Measurements from ENCODE around the gene BEST1. TPM values are rescaled to one million over a fixed set of nuclear protein-coding genes. Genes with fewer than 3 reads are reported as not detected.

The BEST1 gene
- total and polyA plus RNA-seq, 2 donors (not counting 1 experiment from before 2014, with no cell fraction given): 2.5 to 15.2 TPM

- DNase-seq (ENCODE audit: low read depth in 2 of 2): no peak
- TF ChIP-seq EZH2 (IDR thresholded peaks at IDR 0.05; ENCODE audit: low read length, missing control alignments) (no peak), CTCF (conservative IDR thresholded peaks at IDR 0.05 in 1 of 2, IDR thresholded peaks at IDR 0.05 in 1 of 2; ENCODE audit: low read depth in 1 of 2, low read length in 2 of 2) (no peak)
- no peaks in the 10 kb centered on the region for H4K20me1 ChIP-seq (ENCODE audit: control insufficient read depth, extremely low read depth, insufficient read depth, low read length)
- no peaks in the 10 kb centered on the region for H3K27me3 ChIP-seq (ENCODE audit: control insufficient read depth, insufficient read depth, low read length)
- H3K27ac ChIP-seq (ENCODE audit: insufficient read depth, low read length): no peak overlapping the region
- H3K9me3 ChIP-seq (ENCODE audit: control insufficient read depth, insufficient read depth, low read depth, low read length): no peaks in the 10 kb centered on the region
- H3K79me2 ChIP-seq (ENCODE audit: control insufficient read depth, insufficient read depth, low read length): no peaks in the 10 kb centered on the region
- H2AFZ ChIP-seq (ENCODE audit: low read length): no peak overlapping the region
- H3K36me3 ChIP-seq (ENCODE audit: control insufficient read depth, insufficient read depth, low read length): no peaks in the 10 kb centered on the region
- H3K9ac ChIP-seq (ENCODE audit: insufficient read depth, low read length): no peak overlapping the region
- H3K4me1 ChIP-seq (ENCODE audit: control insufficient read depth, extremely low read depth, insufficient read depth, low read length): no peaks in the 10 kb centered on the region
- no peak overlapping the region for H3K4me3 ChIP-seq (replicated peaks in 1 of 4; ENCODE audit: control extremely low read depth in 1 of 4, insufficient read depth in 1 of 4, low read depth in 3 of 4, low read length in 4 of 4)
- H3K4me2 ChIP-seq (ENCODE audit: extremely low read depth, insufficient read depth, low read length): no peak overlapping the region
These were observed 61.7 kb downstream of the BEST1 start for GRCh38 chr11:62011881-62012280.

GRCh38 chr11:62012451-62012831 lies 62.3 kb downstream of the BEST1 start:
- Histone ChIP-seq H3K9me3 (ENCODE audit: control insufficient read depth, insufficient read depth, low read depth, low read length) (no peaks in the 10 kb centered on the region), H3K4me3 (replicated peaks in 1 of 4; ENCODE audit: control extremely low read depth in 1 of 4, insufficient read depth in 1 of 4, low read depth in 3 of 4, low read length in 4 of 4) (no peak overlapping the region), H3K27me3 (ENCODE audit: control insufficient read depth, insufficient read depth, low read length) (no peaks in the 10 kb centered on the region), H4K20me1 (ENCODE audit: control insufficient read depth, extremely low read depth, insufficient read depth, low read length) (no peaks in the 10 kb centered on the region), H3K79me2 (ENCODE audit: control insufficient read depth, insufficient read depth, low read length) (no peaks in the 10 kb centered on the region), H3K9ac (ENCODE audit: insufficient read depth, low read length) (no peak overlapping the region), H3K36me3 (ENCODE audit: control insufficient read depth, insufficient read depth, low read length) (no peaks in the 10 kb centered on the region), H3K4me1 (ENCODE audit: control insufficient read depth, extremely low read depth, insufficient read depth, low read length) (no peaks in the 10 kb centered on the region), H3K27ac (ENCODE audit: insufficient read depth, low read length) (no peak overlapping the region), H3K4me2 (ENCODE audit: extremely low read depth, insufficient read depth, low read length) (no peak overlapping the region), H2AFZ (ENCODE audit: low read length) (no peak overlapping the region)
- peak; percentile 28 to 53 for DNase-seq (ENCODE audit: low read depth in 2 of 2)
- no peak for TF ChIP-seq EZH2 (IDR thresholded peaks at IDR 0.05; ENCODE audit: low read length, missing control alignments)
- TF ChIP-seq CTCF (conservative IDR thresholded peaks at IDR 0.05 in 1 of 2, IDR thresholded peaks at IDR 0.05 in 1 of 2; ENCODE audit: low read depth in 1 of 2, low read length in 2 of 2): no peak

- Histone ChIP-seq H2AFZ (ENCODE audit: low read length) (no peak overlapping the region), H3K36me3 (ENCODE audit: control insufficient read depth, insufficient read depth, low read length) (no peaks in the 10 kb centered on the region), H3K9ac (ENCODE audit: insufficient read depth, low read length) (no peak overlapping the region), H3K9me3 (ENCODE audit: control insufficient read depth, insufficient read depth, low read depth, low read length) (no peaks in the 10 kb centered on the region), H3K79me2 (ENCODE audit: control insufficient read depth, insufficient read depth, low read length) (no peaks in the 10 kb centered on the region), H3K4me2 (ENCODE audit: extremely low read depth, insufficient read depth, low read length) (no peak overlapping the region), H4K20me1 (ENCODE audit: control insufficient read depth, extremely low read depth, insufficient read depth, low read length) (no peaks in the 10 kb centered on the region), H3K27ac (ENCODE audit: insufficient read depth, low read length) (no peak overlapping the region), H3K4me3 (replicated peaks in 1 of 4; ENCODE audit: control extremely low read depth in 1 of 4, insufficient read depth in 1 of 4, low read depth in 3 of 4, low read length in 4 of 4) (no peak overlapping the region), H3K27me3 (ENCODE audit: control insufficient read depth, insufficient read depth, low read length) (no peaks in the 10 kb centered on the region), H3K4me1 (ENCODE audit: control insufficient read depth, extremely low read depth, insufficient read depth, low read length) (no peaks in the 10 kb centered on the region)
- no peak for TF ChIP-seq CTCF (conservative IDR thresholded peaks at IDR 0.05 in 1 of 2, IDR thresholded peaks at IDR 0.05 in 1 of 2; ENCODE audit: low read depth in 1 of 2, low read length in 2 of 2)
- no peak for DNase-seq (ENCODE audit: low read depth in 2 of 2)
These were observed 62.8 kb downstream of the BEST1 start for GRCh38 chr11:62012832-62013461.

Other genes starting within 250 kb of the BEST1 start
- gene MYRF, start 197.7 kb upstream of the BEST1 start, total RNA-seq: under 0.01 and 0.17 TPM in 2 replicates
- gene MYRF, start 197.7 kb upstream of the BEST1 start, polyA plus RNA-seq: 0.10 and 0.11 TPM in 2 replicates
- 118 and 173 TPM in 2 replicates for gene TMEM258, start 157.8 kb upstream of the BEST1 start, total RNA-seq
- gene TMEM258, start 157.8 kb upstream of the BEST1 start, polyA plus RNA-seq: 245 and 281 TPM in 2 replicates
- gene FEN1, start 157.4 kb upstream of the BEST1 start, total RNA-seq: 3.6 and 3.8 TPM in 2 replicates
- gene FEN1, start 157.4 kb upstream of the BEST1 start, polyA plus RNA-seq: 14.0 and 35.1 TPM in 2 replicates
- 151 and 208 TPM in 2 replicates for gene FADS1, start 133.3 kb upstream of the BEST1 start, total RNA-seq
- 109 and 173 TPM in 2 replicates for gene FADS1, start 133.3 kb upstream of the BEST1 start, polyA plus RNA-seq
- 266 and 418 TPM in 2 replicates for gene FADS2, start 122.1 kb upstream of the BEST1 start, total RNA-seq
- 687 and 932 TPM in 2 replicates for gene FADS2, start 122.1 kb upstream of the BEST1 start, polyA plus RNA-seq
- gene FADS3, start 58.8 kb upstream of the BEST1 start, total RNA-seq: 112 and 224 TPM in 2 replicates
- gene FADS3, start 58.8 kb upstream of the BEST1 start, polyA plus RNA-seq: 40.9 and 79.9 TPM in 2 replicates
- 13.4 TPM in 2 replicates for gene RAB3IL1, start 32.8 kb upstream of the BEST1 start, total RNA-seq
- 9.6 and 9.9 TPM in 2 replicates for gene RAB3IL1, start 32.8 kb upstream of the BEST1 start, polyA plus RNA-seq
- 2,097 and 2,219 TPM in 2 replicates for gene FTH1, start 17.3 kb downstream of the BEST1 start, total RNA-seq
- gene FTH1, start 17.3 kb downstream of the BEST1 start, polyA plus RNA-seq: 2,789 and 3,749 TPM in 2 replicates
- gene INCENP, start 173.7 kb downstream of the BEST1 start, total RNA-seq: 6.4 and 12.7 TPM in 2 replicates
- 6.6 and 18.3 TPM in 2 replicates for gene INCENP, start 173.7 kb downstream of the BEST1 start, polyA plus RNA-seq
- gene SCGB1D1, start 239.9 kb downstream of the BEST1 start, total RNA-seq: not detected in 2 replicates
- gene SCGB1D1, start 239.9 kb downstream of the BEST1 start, polyA plus RNA-seq: not detected in 2 replicates